ENCODE results near the gene NFX1. TPM values are rescaled to one million over a fixed set of nuclear protein-coding genes. Genes with fewer than 3 reads are reported as not detected.
A peak's percentile ranks its signal among the peaks of the same experiment; 100 is the strongest.

The NFX1 gene
- total and polyA plus RNA-seq, 10 of the 15 experiments (the other 5 are each of a cell fraction or from before 2014, with no cell fraction given) = 11.9 to 45.1 (median 36.1) TPM

DNA sequence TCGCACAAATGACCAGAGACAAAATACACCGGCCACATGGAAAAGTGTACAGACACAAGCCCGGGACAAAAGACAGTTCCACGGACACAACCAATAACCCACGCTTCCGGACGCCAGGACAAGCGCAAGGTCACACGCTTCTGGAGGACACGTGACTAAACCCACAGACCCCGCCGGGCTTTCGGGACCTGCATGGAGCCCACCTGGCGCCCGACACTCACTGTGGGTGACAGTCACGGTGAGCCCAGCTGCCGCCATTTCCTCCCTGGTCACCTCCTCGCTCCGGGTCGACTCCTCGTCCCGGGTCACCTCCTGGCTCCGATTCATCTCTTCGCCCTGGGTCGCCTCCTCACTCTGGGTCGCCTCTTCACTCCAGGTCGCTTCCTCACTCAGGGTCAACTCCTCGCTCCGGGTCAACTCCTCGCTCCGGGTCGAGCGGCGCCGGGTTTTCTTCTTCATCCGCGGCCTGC is 26.3 kb upstream of the NFX1 start (continued):
- TF ChIP-seq JUNB (IDR thresholded peaks at IDR 0.05) = no peak
- TF ChIP-seq RUNX3 (IDR thresholded peaks at IDR 0.05; ENCODE audit: low read length) = peak; percentile 56
- TF ChIP-seq SUPT20H (IDR thresholded peaks at IDR 0.05; ENCODE audit: borderline replicate concordance, control insufficient read depth, low read depth, low read length) = no peak
- TF ChIP-seq TCF3 (IDR thresholded peaks at IDR 0.05; ENCODE audit: borderline replicate concordance, insufficient read depth, low read depth, low read length) = no peak
- no peak for TF ChIP-seq ATF7 (IDR thresholded peaks at IDR 0.05; ENCODE audit: low read depth)
- no peak for TF ChIP-seq CBX5 (IDR thresholded peaks at IDR 0.05; ENCODE audit: low read depth)
- no peak for TF ChIP-seq FOS (IDR thresholded peaks at IDR 0.05; ENCODE audit: borderline replicate concordance, extremely low read depth, insufficient read length)
- TF ChIP-seq, protein P1, sequence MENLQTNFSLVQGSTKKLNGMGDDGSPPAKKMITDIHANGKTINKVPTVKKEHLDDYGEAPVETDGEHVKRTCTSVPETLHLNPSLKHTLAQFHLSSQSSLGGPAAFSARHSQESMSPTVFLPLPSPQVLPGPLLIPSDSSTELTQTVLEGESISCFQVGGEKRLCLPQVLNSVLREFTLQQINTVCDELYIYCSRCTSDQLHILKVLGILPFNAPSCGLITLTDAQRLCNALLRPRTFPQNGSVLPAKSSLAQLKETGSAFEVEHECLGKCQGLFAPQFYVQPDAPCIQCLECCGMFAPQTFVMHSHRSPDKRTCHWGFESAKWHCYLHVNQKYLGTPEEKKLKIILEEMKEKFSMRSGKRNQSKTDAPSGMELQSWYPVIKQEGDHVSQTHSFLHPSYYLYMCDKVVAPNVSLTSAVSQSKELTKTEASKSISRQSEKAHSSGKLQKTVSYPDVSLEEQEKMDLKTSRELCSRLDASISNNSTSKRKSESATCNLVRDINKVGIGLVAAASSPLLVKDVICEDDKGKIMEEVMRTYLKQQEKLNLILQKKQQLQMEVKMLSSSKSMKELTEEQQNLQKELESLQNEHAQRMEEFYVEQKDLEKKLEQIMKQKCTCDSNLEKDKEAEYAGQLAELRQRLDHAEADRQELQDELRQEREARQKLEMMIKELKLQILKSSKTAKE (IDR thresholded peaks at IDR 0.05; ENCODE audit: low read depth, poor library complexity, severe bottlenecking) = no peak
- no peak for TF ChIP-seq WRNIP1 (IDR thresholded peaks at IDR 0.05; ENCODE audit: borderline replicate concordance, low read depth, low read length)
- TF ChIP-seq IRF4 (IDR thresholded peaks at IDR 0.05; ENCODE audit: low read depth, low read length) = no peak
- TF ChIP-seq, protein P2, sequence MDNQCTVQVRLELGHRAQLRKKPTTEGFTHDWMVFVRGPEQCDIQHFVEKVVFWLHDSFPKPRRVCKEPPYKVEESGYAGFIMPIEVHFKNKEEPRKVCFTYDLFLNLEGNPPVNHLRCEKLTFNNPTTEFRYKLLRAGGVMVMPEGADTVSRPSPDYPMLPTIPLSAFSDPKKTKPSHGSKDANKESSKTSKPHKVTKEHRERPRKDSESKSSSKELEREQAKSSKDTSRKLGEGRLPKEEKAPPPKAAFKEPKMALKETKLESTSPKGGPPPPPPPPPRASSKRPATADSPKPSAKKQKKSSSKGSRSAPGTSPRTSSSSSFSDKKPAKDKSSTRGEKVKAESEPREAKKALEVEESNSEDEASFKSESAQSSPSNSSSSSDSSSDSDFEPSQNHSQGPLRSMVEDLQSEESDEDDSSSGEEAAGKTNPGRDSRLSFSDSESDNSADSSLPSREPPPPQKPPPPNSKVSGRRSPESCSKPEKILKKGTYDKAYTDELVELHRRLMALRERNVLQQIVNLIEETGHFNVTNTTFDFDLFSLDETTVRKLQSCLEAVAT (IDR thresholded peaks at IDR 0.05) = peak; percentile 43; the same call in 1 of the 2 replicates
- no peak for TF ChIP-seq NRF1 (conservative IDR thresholded peaks at IDR 0.05; ENCODE audit: low read depth, low read length)
- peak; percentile 87 for TF ChIP-seq NR2F1 (conservative IDR thresholded peaks at IDR 0.05)
- TF ChIP-seq PML (IDR thresholded peaks at IDR 0.05; ENCODE audit: low read length) = 0 out of 2 replicates have a peak, but pooled peaks have one; percentile 18
- TF ChIP-seq NR2C2 (IDR thresholded peaks at IDR 0.05; ENCODE audit: borderline replicate concordance, control insufficient read depth, insufficient read length, low read depth) = no peak
- peak; percentile 79; the same call in 1 of the 2 replicates for TF ChIP-seq SMARCA5 (IDR thresholded peaks at IDR 0.05)
- TF ChIP-seq NBN (IDR thresholded peaks at IDR 0.05) = peak; percentile 31; the same call in 1 of the 2 replicates
- TF ChIP-seq LARP7 (IDR thresholded peaks at IDR 0.05) = peak; percentile 90; the same call in 1 of the 2 replicates
- TF ChIP-seq CREB1 (IDR thresholded peaks at IDR 0.05; ENCODE audit: low read depth) = no peak
- no peak for TF ChIP-seq TARDBP (IDR thresholded peaks at IDR 0.05; ENCODE audit: borderline replicate concordance)
- TF ChIP-seq TAF1 (IDR thresholded peaks at IDR 0.05; ENCODE audit: borderline replicate concordance, low read depth, low read length) = 0 out of 2 replicates have a peak, but pooled peaks have one; percentile 9
- TF ChIP-seq FOXK2 (IDR thresholded peaks at IDR 0.05) = no peak
- TF ChIP-seq CHD1 (IDR thresholded peaks at IDR 0.05; ENCODE audit: low read depth, low read length) = no peak
- TF ChIP-seq, protein P3, sequence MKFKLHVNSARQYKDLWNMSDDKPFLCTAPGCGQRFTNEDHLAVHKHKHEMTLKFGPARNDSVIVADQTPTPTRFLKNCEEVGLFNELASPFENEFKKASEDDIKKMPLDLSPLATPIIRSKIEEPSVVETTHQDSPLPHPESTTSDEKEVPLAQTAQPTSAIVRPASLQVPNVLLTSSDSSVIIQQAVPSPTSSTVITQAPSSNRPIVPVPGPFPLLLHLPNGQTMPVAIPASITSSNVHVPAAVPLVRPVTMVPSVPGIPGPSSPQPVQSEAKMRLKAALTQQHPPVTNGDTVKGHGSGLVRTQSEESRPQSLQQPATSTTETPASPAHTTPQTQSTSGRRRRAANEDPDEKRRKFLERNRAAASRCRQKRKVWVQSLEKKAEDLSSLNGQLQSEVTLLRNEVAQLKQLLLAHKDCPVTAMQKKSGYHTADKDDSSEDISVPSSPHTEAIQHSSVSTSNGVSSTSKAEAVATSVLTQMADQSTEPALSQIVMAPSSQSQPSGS (IDR thresholded peaks at IDR 0.05; ENCODE audit: low read length) = no peak
- TF ChIP-seq BHLHE40 (IDR thresholded peaks at IDR 0.05; ENCODE audit: borderline replicate concordance in 1 of 2, low read depth in 2 of 2, low read length in 1 of 2) = peak; percentile 50 to 85; a peak in 3 of 4 replicates

Measured in GM12878 (cell line).